ENCODE measurements around the gene SMPD3. TPM values are rescaled to one million over a fixed set of nuclear protein-coding genes. Genes with fewer than 3 reads are reported as not detected.

SMPD3 gene
- total RNA-seq, 4 donors from 2014 or later = 0.22 to 0.38 TPM; not detected in 2

GRCh38 chr16:68343137-68343536, 105.2 kb downstream of the SMPD3 start:
- TF ChIP-seq CTCF (IDR thresholded peaks at IDR 0.05; ENCODE audit: low read depth) = no peak

GRCh38 chr16:68342620-68343019, 105.7 kb downstream of the SMPD3 start:
- TF ChIP-seq CTCF (IDR thresholded peaks at IDR 0.05; ENCODE audit: low read depth) = no peak

- no peak for TF ChIP-seq CTCF (IDR thresholded peaks at IDR 0.05; ENCODE audit: low read depth)
Measured at GRCh38 chr16:68339214-68339613, 109.1 kb downstream of the SMPD3 start.

GRCh38 chr16:68338326-68339119, 109.8 kb downstream of the SMPD3 start:
- no peak for TF ChIP-seq CTCF (IDR thresholded peaks at IDR 0.05; ENCODE audit: low read depth)

- TF ChIP-seq CTCF (IDR thresholded peaks at IDR 0.05; ENCODE audit: low read depth) = no peak
Measured at GRCh38 chr16:68335175-68335574, 113.1 kb downstream of the SMPD3 start.

GRCh38 chr16:68332411-68333121, 115.7 kb downstream of the SMPD3 start:
- no peak for TF ChIP-seq CTCF (IDR thresholded peaks at IDR 0.05; ENCODE audit: low read depth)

- no peak for TF ChIP-seq CTCF (IDR thresholded peaks at IDR 0.05; ENCODE audit: low read depth)
Measured at GRCh38 chr16:68331879-68332410, 116.4 kb downstream of the SMPD3 start.
